Measurements from ENCODE around the gene SLC34A3. TPM values are rescaled to one million over a fixed set of nuclear protein-coding genes. Genes with fewer than 3 reads are reported as not detected.
"Not testable (repeated sequence)": the region's sequence is repeated elsewhere in the genome, so short reads cannot be mapped to it uniquely, and the experiment has no call there.

The SLC34A3 gene
- polyA plus RNA-seq, 4 donors, result 4.7 to 11.9 (median 7.3) TPM

- no peak for DNase-seq (ENCODE audit: low read depth in 4 of 4, low spot score in 3 of 4)
These were observed 2.7 kb upstream of the SLC34A3 start for GRCh38 chr9:137227853-137228505.

DNA sequence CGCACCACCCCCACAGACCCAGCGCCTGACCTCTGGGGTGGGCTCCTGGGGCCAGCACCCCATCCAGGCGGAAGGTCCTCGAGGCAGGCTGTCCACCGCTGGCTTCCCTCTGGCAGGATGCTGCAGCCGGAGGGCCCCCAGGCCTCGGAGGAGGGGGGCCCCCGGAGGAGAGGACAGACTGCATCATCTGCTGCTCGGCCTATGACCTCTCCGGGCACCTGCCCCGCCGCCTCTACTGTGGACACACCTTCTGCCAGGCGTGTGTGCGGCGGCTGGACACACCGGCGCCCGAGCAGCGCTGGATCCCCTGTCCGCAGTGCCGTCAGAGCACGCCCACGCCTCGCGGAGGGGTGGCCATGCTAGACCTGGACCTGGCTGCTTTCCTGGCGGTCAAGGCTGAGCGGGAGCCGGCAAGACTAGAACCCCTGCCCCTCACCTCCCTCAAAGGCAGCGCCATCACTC, 2.2 kb upstream of the SLC34A3 start:
- DNase-seq (ENCODE audit: low read depth in 4 of 4, low spot score in 3 of 4), result no peak

DNA sequence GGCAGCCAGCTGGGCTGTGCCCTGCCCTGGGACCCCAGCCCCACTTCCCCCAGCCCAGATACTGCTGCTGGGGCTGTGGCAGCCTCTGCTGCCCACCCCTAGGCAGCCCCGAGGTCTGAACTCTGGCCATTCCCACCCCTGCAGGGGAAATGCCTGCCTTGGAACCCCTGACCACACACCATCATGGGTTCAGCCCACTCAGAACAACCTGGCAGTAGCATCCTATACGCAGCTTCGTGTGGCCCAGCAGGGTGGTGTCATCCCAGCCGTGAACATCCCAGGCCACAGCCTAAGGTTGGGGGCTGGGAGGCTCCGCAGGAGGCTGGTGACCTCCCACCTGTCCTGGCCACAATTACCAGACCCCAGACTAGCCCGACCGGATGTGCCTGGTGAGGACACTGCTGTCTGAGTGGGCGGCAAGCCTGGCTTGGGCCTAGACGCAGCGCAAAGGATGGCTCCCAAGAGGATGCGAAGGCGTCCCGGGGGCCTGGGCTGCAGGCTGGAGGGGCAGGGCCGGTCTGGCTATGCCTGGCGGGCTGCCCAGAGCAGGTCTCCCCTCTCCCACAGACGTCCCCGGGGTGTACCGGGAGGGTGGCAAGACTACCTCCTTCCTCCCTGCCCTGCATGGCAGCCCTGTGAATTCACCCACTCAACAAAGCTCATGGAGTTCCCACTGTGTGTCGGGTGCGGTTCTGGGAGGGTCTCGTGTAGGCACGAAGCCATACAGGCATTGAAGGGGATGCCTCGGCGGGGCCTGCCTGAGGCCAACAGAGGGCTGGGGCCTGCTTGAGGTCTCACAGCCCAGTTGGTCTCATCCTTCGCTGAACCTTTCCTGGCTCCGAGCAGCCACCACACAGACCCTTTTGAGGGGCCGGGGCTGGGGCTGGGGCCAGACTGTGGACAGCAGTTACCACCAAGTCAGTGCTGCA, 1.5 kb upstream of the SLC34A3 start:
- no peak for DNase-seq (ENCODE audit: low read depth in 4 of 4, low spot score in 3 of 4)

DNA sequence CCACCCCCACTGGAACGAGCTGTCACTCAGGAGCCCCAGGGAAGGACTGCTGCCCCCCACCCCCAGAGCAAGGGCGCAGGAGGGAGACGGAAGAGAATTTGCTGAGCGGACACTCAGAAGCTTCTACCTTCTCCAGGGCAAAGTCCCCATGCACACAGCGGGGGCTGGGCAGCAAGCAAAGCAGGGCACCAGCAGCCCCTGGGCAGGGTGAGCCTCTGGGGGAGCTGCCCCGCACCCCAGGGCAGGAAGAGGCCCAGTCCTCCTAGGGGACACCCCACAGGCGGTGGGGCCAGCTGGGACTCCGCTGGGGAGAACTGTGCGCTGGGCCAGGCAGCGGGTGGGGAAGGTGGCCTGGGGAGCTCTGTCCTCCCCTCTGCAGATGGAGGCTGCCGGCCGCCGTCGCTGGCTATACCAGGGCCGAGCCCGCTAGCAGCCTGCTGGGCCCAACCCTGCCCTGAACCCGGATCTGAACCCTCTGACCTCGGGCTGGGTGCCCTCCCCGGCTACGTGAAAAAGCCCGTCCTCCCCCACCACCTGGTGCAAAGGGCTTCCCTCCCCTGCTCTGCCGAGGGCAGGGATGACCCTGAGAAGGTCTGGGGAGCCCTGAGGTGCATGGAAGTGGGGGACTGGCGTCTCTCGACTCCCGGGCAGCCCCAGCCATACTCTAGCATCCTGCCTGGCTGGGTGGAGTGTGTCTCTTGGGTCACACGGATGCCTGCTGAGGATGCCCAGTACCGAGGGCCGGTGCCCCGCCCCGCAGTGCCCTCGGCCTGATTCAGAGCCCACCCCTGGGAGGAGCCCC, 597 bp upstream of the SLC34A3 start:
- DNase-seq (ENCODE audit: low read depth in 4 of 4, low spot score in 3 of 4), result no peak

DNA sequence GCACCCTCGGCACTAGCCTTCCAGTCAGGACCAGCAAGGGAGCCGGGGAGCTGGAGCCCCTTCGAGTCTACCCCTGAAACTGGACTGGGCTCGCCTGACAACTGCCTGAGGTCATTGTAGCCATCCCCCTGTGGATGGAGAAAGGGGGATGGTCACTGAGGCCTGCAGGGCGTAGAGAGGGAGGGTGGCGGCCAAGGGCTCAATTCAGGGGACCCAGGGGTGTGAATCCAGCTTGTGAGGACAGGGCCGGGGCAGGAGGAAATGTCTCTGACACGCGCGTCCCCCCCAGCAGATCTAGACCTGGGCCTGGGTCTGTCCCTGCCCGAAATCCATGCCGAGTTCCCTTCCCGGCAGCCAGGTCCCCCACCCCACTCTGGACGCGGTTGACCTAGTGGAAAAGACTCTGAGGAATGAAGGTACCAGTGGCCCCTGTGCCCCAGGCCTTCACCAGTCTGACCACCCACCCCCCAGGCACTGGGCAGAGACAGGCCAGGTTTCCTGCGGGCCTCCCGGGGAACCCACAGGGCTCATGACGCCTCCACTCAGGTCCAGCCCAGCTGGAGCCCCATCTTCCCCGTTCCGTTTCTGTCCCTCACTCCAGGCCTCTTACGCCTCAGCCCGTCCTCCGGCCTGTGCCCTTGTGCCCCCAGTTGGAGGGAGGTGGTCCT, 805 bp downstream of the SLC34A3 start:
- DNase-seq (ENCODE audit: low read depth in 4 of 4, low spot score in 3 of 4), result no peak

GRCh38 chr9:137232101-137232500, 1.4 kb downstream of the SLC34A3 start:
- DNase-seq (ENCODE audit: low read depth in 4 of 4, low spot score in 3 of 4), result no peak

DNA sequence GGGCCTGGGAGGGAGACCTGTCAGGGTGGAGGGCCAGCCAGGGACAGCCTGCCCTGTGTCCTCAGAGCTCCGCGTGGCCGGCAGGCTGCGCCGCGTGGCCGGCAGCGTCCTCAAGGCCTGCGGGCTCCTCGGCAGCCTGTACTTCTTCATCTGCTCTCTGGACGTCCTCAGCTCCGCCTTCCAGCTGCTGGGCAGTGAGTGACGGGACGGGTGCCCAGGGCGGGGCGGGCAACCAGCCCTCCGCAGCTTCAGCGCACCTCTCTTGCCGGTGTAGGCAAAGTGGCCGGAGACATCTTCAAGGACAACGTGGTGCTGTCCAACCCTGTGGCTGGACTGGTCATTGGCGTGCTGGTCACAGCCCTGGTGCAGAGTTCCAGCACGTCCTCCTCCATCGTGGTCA, 1.8 kb downstream of the SLC34A3 start:
- no peak for DNase-seq (ENCODE audit: low read depth in 4 of 4, low spot score in 3 of 4)

DNA sequence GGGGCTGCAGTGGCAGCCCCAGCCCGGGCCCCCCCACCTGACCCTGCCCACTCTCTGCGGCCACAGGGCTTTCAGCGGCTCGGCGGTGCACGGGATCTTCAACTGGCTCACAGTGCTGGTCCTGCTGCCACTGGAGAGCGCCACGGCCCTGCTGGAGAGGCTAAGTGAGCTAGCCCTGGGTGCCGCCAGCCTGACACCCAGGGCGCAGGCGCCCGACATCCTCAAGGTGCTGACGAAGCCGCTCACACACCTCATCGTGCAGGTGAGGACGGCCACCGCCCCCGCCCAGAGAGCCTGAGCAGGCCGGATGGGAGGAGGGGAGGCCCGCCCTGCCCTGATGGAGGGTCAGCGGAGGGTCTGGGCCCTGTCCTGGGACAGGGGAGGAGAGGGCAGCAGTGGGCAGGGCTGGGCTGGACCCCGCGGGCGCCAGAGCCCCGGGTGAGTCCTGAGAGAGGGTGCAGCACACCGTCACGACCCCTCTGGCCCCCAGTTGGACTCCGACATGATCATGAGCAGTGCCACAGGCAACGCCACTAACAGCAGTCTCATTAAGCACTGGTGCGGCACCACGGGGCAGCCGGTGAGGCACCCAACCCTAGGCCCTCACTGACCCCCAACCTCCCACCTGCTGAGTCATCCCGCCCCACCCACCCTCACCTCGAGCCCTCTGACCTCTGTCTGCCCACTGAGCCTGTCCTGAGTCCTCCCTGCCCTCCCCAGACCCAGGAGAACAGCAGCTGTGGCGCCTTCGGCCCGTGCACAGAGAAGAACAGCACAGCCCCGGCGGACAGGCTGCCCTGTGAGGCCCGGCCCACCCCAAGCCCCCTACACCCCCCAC, 2.7 kb downstream of the SLC34A3 start:
- DNase-seq (ENCODE audit: low read depth in 4 of 4, low spot score in 3 of 4), result no peak

GRCh38 chr9:137234055-137234697, 3.5 kb downstream of the SLC34A3 start:
- DNase-seq (ENCODE audit: low read depth in 4 of 4, low spot score in 3 of 4), result no peak

- no peak for DNase-seq (ENCODE audit: low read depth in 4 of 4, low spot score in 3 of 4)
These were observed 4.2 kb downstream of the SLC34A3 start for GRCh38 chr9:137234758-137235423.

- DNase-seq (ENCODE audit: low read depth in 4 of 4, low spot score in 3 of 4), result no peak
These were observed 4.9 kb downstream of the SLC34A3 start for GRCh38 chr9:137235424-137236237.

GRCh38 chr9:137236238-137236935, 5.7 kb downstream of the SLC34A3 start:
- DNase-seq (ENCODE audit: low read depth in 4 of 4, low spot score in 3 of 4), result peak; percentile 67 to 81 (median 72)

- no peak for DNase-seq (ENCODE audit: low read depth in 4 of 4, low spot score in 3 of 4)
These were observed 6.3 kb downstream of the SLC34A3 start for GRCh38 chr9:137236936-137237421.

DNA sequence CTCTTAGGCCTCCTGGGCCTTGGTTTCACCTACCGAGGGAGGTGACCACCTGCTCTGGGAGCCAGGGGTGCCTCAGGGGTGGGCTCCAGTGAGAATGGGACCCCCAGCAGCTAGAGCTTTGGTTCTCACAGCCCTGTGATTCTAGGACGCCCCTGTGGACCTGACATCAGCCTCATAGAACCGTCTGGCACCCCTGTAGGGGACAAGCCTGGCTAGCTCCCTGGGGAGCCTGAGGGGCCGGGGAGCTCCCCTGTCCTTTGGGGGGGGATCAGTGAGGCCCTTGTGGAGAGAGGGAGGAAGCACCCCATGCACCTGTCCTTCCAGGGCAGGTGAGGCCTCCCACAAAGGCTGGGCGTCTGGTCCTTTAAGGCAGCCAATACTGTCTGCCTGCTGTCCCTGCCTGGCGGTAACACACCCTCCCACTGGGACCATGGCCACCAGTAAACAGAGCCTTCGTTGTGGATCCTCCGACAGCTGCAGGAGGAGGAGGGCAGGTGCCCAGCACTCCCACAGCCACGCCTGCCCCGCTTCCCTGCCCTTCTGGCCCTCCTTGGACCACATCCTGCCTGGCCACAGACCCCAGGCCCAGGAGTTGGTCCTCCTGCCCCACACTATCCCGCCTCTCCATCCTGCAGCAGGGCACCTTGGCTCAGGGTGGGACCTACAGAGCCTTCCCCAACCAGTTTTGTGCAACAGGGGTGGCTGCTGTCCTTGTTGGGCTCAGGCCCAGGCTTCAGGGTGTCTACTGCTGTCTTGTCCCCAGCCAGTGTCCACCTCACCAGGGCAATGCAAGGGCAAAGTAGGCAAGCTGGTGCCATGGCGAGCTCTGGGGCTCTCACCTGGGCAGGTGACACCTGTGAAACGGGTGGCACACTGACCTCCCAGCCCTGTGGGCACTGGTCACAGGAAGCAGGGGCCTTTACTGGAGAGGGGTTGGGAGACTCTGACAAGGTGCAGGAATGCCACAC, 7.3 kb downstream of the SLC34A3 start:
- DNase-seq (ENCODE audit: low read depth in 4 of 4, low spot score in 3 of 4), result no peak

DNA sequence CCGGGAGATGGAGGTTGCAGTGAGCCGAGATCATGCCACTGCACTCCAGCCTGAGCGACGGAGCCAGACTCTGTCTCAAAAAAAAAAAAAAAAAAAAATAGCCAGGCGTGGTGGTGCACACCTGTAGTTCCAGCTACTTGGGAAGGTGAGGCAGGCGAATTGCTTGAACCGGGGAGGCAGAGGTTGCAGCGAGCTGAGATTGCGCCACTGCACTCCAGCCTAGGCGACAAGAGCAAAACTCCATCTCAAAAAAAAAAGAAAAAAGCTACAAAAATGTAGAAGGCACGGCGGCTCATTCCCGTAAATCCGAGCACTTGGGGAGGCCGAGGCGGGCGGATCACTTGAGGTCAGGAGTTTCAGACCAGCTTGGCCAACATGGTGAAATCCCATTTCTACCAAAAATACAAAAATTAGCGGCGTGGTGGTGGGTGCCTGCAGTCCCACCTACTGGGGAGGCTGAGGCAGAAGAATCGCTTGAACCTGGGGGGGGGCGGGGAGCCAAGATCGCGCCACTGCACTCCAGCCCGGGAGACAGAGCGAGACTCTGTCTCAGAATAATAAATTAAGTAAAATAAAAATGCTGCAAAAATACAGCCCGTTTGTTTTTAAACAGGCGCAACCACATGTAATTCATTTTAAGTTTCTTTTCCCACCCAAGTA, 9.0 kb downstream of the SLC34A3 start:
- not testable (repeated sequence) for DNase-seq (ENCODE audit: low read depth in 4 of 4, low spot score in 3 of 4)
